NCI-H510A treated with DMSO at 0.1 percent for 48 hours (cell line): ENCODE measurements around the gene AK8.
"Not testable (repeated sequence)": the region's sequence is repeated elsewhere in the genome, so short reads cannot be mapped to it uniquely, and the experiment has no call there.

Source experiments
- DNase-seq: peaks from one replicate; lab custom pipeline; 2025; lab: John Stamatoyannopoulos, UW

AK8 gene

GRCh38 chr9:132711846-132712245 is 166.2 kb downstream of the AK8 start:
- DNase-seq = no peak

GRCh38 chr9:132711152-132711551 is 166.9 kb downstream of the AK8 start:
- DNase-seq = not testable (repeated sequence)

GRCh38 chr9:132710333-132710732 is 167.8 kb downstream of the AK8 start:
- no peak for DNase-seq

- DNase-seq = no peak
Measured at GRCh38 chr9:132708769-132709430, 169.2 kb downstream of the AK8 start.

DNA sequence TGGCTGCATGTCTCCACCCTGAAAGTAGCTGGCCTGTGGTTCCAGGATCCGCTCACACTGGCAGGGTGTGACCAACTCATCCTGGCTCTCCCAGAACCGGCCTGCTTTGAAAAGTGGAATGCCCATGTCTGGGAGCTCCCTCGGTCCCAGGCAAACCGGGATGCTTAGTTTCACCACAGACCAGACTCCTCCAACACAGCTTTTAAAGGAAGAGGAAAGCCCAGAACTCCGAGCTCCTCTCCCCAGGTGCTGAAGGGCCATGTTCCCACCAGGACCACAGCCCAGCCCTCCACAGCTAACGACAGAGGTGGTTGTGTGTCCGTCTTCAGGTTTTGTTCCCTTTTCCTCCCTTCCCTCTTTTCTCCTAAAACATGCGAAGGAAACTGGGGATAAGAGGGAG is 169.8 kb downstream of the AK8 start:
- DNase-seq = no peak

- DNase-seq = no peak
Measured at GRCh38 chr9:132703336-132703735, 174.7 kb downstream of the AK8 start.

DNA sequence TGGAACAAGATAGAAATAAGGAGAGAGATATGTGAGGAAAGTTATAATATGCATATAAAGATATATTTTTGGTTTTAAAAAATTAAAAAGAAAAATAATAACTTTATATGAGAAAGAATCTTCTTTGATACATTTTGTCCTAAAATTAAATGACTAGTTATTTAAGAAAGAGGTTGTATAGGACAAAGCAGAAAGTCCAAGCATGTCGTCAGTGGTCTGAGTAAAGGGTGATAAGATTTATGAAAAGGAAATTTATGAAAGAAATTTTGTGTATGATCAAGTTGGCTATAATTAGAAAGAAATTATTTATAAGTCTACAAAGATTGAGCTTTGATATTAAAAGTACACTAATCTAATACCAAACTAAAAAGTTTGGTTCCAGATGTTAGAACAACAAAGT is 175.8 kb downstream of the AK8 start:
- no peak for DNase-seq

- DNase-seq = no peak
Measured at GRCh38 chr9:132699956-132700355, 178.1 kb downstream of the AK8 start.

- DNase-seq = no peak
Measured at GRCh38 chr9:132698989-132699388, 179.1 kb downstream of the AK8 start.

DNA sequence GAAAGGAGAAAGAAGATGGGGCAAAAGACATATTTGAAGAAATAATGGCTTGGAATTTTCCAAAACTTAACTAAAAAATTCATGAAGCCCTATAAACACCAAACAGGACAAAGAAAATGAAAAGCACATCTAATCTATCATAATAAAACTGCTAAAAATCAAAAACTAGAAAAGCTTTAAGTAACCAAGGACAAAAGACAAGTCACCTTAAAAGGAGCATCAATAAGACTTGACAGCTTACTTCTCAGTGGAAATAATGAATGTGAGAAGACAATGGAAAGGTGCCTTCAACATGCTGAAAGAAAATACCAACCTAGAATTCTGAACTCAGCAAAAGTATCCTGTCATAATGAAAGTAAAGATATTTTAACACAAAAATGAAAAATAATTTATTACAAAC is 180.9 kb downstream of the AK8 start:
- DNase-seq = no peak

DNA sequence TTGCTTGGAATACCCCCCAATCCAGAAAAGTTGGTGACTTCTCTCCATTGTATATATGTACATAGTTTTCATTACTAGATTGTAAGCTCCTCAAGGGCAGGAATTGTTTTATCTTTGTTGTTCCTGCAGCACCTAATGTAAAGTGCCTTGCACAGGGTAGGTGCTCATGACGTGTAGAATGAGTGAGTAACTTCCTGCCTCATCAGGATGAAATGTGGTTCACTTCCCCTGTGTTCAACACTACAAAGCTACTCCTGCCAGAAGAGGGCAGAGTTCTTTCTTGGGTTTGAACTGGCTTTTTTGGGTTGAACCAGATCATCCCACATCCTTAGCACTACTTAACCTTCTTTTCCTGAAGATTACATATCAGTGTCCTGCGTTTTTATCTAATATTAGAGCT is 183.9 kb downstream of the AK8 start:
- DNase-seq = no peak

DNA sequence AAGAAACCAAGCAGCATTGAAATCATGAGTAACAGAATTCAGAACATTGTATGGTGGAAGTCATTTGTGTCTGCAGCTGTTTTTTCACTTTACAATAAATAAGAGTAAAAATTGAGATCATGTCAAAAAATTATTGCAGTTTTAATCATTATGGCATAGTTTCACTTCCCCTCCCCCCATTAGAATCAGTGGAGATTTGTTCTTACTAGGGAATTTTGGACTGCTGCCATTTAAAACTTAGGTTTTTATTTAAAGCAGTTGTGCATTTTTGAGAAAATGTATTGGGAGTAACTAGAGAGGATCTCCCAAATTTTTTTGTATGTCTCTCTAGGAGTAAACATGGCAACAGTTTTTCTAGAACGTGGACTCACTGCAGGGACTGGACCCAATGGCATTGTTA is 187.4 kb downstream of the AK8 start:
- no peak for DNase-seq

DNA sequence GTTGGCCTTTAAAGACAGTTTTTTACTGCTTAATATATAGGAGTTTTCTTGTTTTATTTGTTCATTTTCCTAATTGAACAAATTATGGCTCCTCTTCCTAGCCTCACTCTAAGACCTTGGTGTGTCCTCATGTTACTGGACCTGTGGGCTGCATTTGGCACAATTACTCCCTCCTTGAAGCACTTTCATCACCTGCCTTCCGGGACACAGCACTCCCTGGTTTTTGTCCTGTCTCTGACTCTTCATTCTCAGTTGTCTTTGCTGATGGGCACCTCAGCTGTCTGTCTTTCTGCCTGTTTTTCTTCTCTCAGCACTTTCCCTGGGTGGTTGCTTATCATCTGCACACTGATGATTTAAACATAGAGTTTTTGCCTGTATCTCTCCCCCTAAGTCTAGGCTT is 194.2 kb downstream of the AK8 start:
- no peak for DNase-seq

DNA sequence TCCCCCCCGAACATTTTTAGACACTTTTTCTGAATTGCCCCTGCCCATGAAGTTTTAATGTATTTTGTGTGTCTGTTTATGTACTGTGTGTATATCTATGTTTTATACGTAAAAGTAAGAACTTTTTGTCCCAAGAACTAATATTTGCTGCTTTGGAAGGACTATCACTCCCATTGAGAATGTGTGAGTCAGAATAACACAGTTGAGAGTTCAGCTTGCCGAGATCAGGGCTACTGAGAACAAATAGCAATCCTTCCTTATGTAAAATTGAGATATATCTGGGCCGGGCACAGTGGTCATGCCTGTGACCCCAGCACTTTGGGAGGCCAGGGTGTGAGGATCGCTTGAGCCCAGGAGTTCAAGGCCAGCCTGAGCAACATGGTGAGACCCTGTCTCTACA is 196.5 kb downstream of the AK8 start:
- no peak for DNase-seq

DNA sequence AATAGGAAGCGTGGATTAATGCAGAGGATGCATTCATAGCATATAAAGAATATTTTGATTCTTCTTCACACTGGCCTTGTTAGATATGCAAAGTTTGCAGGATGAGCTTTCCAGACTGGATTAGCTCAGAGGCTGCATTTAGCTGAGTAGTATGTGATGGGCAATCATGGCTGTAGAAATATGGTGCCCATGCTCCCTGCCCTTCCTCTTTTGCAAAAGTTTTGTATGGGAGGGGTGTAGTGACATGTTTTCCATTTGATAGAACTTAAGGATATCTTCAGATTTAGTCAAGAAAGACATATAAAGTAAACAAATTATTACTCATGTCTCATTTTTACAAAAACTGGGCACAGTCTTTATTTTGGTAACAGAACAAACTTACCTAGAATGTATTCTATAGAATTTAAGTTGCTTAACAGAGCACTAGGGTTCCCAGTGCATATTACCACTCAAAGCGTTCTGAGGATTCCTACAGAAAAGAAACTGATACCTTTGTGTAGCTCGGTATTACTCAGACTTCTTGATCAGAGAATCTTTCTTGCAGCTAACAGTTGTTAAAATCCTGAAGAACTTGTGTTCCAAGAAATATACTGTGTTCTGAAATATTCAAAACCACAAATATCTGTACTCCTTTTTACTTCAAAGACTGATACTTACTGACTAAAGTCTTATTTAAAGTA is 198.0 kb downstream of the AK8 start:
- no peak for DNase-seq

DNA sequence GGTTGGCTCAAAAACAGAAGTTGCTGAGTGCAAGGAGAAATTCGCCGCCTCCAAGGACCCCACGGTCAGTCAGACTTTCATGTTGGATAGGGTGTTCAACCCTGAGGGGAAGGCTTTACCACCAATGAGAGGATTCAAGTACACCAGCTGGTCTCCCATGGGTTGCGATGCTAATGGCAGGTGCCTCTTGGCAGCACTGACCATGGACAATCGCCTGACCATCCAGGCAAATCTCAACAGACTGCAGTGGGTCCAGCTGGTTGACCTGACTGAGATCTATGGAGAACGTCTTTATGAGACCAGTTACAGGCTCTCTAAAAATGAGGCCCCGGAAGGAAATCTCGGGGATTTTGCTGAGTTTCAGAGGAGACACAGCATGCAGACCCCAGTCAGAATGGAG is 200.1 kb downstream of the AK8 start:
- DNase-seq = no peak
